Measurements from ENCODE around the gene FRMD3.
A peak's percentile ranks its signal among the peaks of the same experiment; 100 is the strongest.

Gene FRMD3

DNA sequence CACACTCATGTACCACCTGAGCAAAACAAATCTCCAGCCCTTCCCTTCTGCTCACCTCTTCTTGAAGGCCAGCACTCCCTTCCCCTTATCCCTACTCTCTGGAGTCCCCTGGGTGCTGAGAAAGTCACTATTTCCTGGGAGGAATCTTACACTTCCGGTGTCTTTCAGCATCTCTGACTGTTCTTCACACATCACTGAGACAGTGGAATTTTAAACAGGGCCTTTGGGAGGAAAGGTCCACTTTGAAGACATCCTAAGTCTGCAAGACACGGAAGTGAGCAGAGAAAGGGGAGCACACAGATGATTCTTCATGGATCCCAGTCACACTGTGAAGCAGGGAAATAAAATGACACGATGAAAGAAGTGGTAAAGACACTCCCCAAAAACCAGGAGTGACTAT is 25.6 kb downstream of the FRMD3 start:
- Mint-ChIP-seq H3K4me1 (peaks cover 5 to 11% of the 10 kb centered on the region in 2 donors), H3K9me3 (no peaks in the 10 kb centered on the region), H3K27ac (no peak overlapping the region), H3K36me3 (peaks cover 0 to 3% of the 10 kb centered on the region in 2 donors), H3K27me3 (peaks cover 8 to 21% of the 10 kb centered on the region in 2 donors), H3K4me3 (no peak overlapping the region)
- DNase-seq (no peak), ATAC-seq (replicated peaks) (no peak)

DNA sequence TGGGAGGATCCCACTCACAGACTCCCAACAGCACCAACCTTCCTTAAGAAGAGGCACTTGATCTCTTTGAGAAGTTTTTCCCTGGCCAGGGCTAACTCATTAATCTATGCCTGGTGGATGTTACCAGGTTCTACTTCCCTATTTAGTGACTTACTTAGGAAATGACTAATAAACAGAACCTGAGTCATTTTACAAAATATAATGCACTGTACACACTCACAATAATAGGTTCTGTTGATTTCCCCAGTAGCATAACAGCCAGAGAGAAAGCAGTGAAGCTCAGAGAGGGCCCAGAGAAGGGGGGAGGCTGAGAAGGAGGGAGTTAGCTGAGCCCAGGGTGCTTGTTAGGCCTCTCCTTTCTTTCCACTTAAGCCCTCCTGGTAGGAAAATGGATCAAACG is 27.1 kb downstream of the FRMD3 start:
- no peak overlapping the region for H3K4me3 Mint-ChIP-seq
- H3K9me3 Mint-ChIP-seq, result no peaks in the 10 kb centered on the region
- DNase-seq (peak; percentile 23), ATAC-seq (replicated peaks) (peak; percentile 99 to 100)
- H3K27ac Mint-ChIP-seq, result no peak overlapping the region
- peaks cover 8 to 14% of the 10 kb centered on the region in 2 donors for H3K27me3 Mint-ChIP-seq
- peaks cover 3 to 8% of the 10 kb centered on the region in 2 donors for H3K4me1 Mint-ChIP-seq
- peaks cover 0 to 3% of the 10 kb centered on the region in 2 donors for H3K36me3 Mint-ChIP-seq

GRCh38 chr9:83509402-83509801 is 28.8 kb downstream of the FRMD3 start:
- ATAC-seq (replicated peaks), result no peak
- peaks cover 0 to 3% of the 10 kb centered on the region in 2 donors for H3K36me3 Mint-ChIP-seq
- H3K9me3 Mint-ChIP-seq, result no peaks in the 10 kb centered on the region
- peaks cover 3 to 8% of the 10 kb centered on the region in 2 donors for H3K4me1 Mint-ChIP-seq
- H3K27me3 Mint-ChIP-seq, result no peaks in the 10 kb centered on the region
- H3K27ac Mint-ChIP-seq, result no peak overlapping the region
- no peak for DNase-seq
- no peak overlapping the region for H3K4me3 Mint-ChIP-seq

- DNase-seq (no peak), ATAC-seq (replicated peaks) (no peak)
- Mint-ChIP-seq H3K4me1 (peaks cover 3 to 8% of the 10 kb centered on the region in 2 donors), H3K27ac (no peak overlapping the region), H3K4me3 (no peak overlapping the region), H3K9me3 (no peaks in the 10 kb centered on the region), H3K27me3 (no peaks in the 10 kb centered on the region), H3K36me3 (peaks cover 0 to 3% of the 10 kb centered on the region in 2 donors)
Measured at GRCh38 chr9:83508067-83508466, 30.1 kb downstream of the FRMD3 start.

DNA sequence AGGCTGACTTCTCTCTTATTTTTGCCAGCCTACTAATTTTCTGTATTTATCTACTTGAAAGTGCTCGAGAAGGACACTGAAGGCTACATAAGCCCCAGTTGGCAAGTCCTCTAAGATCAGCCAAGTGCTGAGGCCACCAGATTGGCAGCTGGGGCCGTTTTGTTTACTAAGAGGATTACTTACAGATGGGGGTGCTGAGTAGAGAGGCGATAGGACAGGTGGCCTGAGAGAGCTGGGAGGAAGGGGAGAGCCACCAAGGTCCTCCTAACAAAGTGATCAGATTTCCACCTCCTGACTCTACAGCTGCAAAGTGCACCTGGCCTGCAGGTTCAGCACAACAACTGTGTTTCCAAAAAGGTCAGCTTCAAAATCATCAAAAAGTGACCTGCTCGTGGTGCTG is 32.9 kb downstream of the FRMD3 start:
- no peaks in the 10 kb centered on the region for H3K27me3 Mint-ChIP-seq
- H3K36me3 Mint-ChIP-seq, result no peaks in the 10 kb centered on the region
- H3K27ac Mint-ChIP-seq, result no peak overlapping the region
- H3K9me3 Mint-ChIP-seq, result no peaks in the 10 kb centered on the region
- ATAC-seq (replicated peaks) (no peak), DNase-seq (no peak)
- no peak overlapping the region for H3K4me3 Mint-ChIP-seq
- no peaks in the 10 kb centered on the region for H3K4me1 Mint-ChIP-seq

DNA sequence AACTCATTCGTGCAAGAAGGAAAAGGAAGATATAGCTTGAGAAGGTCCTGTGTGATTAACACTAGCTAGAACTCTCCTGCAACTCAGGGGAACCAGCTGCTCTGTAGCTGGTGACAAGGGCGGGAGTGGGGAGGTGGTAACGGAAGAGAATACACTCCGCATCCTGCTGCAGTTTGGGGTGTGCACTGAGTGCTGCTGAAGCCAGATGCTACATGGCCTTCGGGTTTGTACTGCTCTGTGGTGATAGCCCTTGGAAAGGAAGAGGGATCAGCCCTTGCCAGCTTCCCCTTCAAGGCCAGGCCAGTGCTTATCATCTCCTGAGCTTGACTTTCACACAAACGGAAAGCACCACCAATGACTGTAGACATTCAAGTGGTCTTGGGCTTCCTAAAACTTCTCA is 34.3 kb downstream of the FRMD3 start:
- Mint-ChIP-seq H3K9me3 (no peaks in the 10 kb centered on the region), H3K36me3 (no peaks in the 10 kb centered on the region), H3K27me3 (no peaks in the 10 kb centered on the region), H3K4me3 (no peak overlapping the region), H3K4me1 (no peaks in the 10 kb centered on the region), H3K27ac (no peak overlapping the region)
- DNase-seq, result no peak
- no peak for ATAC-seq (replicated peaks)

DNA sequence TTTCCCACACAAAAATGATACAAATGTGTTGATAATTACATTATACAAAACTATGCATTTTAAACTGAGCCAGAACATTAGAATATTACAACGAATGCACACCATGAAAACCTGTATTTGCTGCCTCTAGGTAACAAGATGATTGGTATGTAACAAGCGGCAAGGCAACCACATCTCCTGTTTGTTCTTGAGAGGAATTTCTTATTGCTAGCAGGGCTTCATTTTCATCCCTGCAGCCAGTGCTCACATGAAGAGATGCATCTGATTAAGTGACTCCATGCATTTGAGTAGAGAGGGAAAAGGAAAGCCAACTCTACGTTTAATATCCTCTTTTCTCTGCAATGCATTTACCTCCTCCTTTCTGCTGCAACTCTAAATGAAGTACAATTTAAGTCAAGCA is 36.6 kb downstream of the FRMD3 start:
- H3K9me3 Mint-ChIP-seq, result no peaks in the 10 kb centered on the region
- no peak for DNase-seq
- no peak for ATAC-seq (replicated peaks)
- no peaks in the 10 kb centered on the region for H3K36me3 Mint-ChIP-seq
- no peaks in the 10 kb centered on the region for H3K27me3 Mint-ChIP-seq
- H3K4me3 Mint-ChIP-seq, result no peak overlapping the region
- H3K4me1 Mint-ChIP-seq, result no peaks in the 10 kb centered on the region
- no peak overlapping the region for H3K27ac Mint-ChIP-seq

GRCh38 chr9:83497441-83497840 is 40.8 kb downstream of the FRMD3 start:
- Mint-ChIP-seq H3K4me1 (no peaks in the 10 kb centered on the region), H3K4me3 (no peak overlapping the region), H3K27me3 (peaks cover 0 to 11% of the 10 kb centered on the region in 2 donors), H3K36me3 (peaks cover 0 to 7% of the 10 kb centered on the region in 2 donors), H3K27ac (no peak overlapping the region), H3K9me3 (no peaks in the 10 kb centered on the region)
- no peak for ATAC-seq (replicated peaks)
- DNase-seq, result no peak

- H3K9me3 Mint-ChIP-seq, result peaks cover 0 to 2% of the 10 kb centered on the region in 2 donors
- ATAC-seq (replicated peaks), result no peak
- peaks cover 0 to 11% of the 10 kb centered on the region in 2 donors for H3K27me3 Mint-ChIP-seq
- DNase-seq, result no peak
- H3K4me3 Mint-ChIP-seq, result no peak overlapping the region
- H3K27ac Mint-ChIP-seq, result no peak overlapping the region
- H3K36me3 Mint-ChIP-seq, result peaks cover 0 to 10% of the 10 kb centered on the region in 2 donors
- no peaks in the 10 kb centered on the region for H3K4me1 Mint-ChIP-seq
Measured at GRCh38 chr9:83491995-83492394, 46.2 kb downstream of the FRMD3 start.

- no peak for DNase-seq
- H3K36me3 Mint-ChIP-seq, result peaks cover 0 to 10% of the 10 kb centered on the region in 2 donors
Measured at GRCh38 chr9:83491413-83491812, 46.8 kb downstream of the FRMD3 start.

DNA sequence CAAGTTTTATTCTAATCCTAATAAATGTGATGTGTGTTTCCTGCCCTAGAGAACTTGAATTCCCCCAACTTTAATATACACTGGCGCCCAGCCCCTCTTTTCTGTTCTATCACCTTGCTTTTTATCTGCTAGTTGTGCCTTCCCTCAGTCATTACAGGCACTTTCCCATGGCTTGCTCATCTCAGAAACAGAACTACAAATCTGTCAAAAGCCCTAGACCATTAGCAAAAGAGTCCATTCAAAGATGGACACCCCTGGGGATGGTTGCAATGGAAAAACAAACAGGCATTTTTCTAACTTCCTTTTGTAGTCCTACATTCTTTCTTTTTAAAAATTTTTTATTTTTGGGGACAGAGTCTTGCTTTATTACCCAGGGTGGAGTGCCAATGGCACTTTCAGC is 48.2 kb downstream of the FRMD3 start:
- Mint-ChIP-seq H3K27me3 (peaks cover 0 to 11% of the 10 kb centered on the region in 2 donors), H3K9me3 (peaks cover 0 to 2% of the 10 kb centered on the region in 2 donors), H3K36me3 (peaks cover 0 to 10% of the 10 kb centered on the region in 2 donors), H3K4me1 (no peaks in the 10 kb centered on the region), H3K4me3 (no peak overlapping the region), H3K27ac (no peak overlapping the region)
- no peak for ATAC-seq (replicated peaks)
- DNase-seq, result no peak

More at GRCh38 chr9:83491413-83491812, 46.8 kb downstream of the FRMD3 start:
- Mint-ChIP-seq H3K4me3 (no peak overlapping the region), H3K4me1 (no peaks in the 10 kb centered on the region), H3K27me3 (peaks cover 0 to 11% of the 10 kb centered on the region in 2 donors), H3K27ac (no peak overlapping the region), H3K9me3 (peaks cover 0 to 2% of the 10 kb centered on the region in 2 donors)
- ATAC-seq (replicated peaks), result no peak

GRCh38 chr9:83484990-83485389 is 53.2 kb downstream of the FRMD3 start:
- Mint-ChIP-seq H3K4me1 (peaks cover 0 to 5% of the 10 kb centered on the region in 2 donors), H3K27me3 (peaks cover 0 to 5% of the 10 kb centered on the region in 2 donors), H3K9me3 (peaks cover 0 to 2% of the 10 kb centered on the region in 2 donors), H3K36me3 (peaks cover 0 to 3% of the 10 kb centered on the region in 2 donors), H3K27ac (no peak overlapping the region), H3K4me3 (no peak overlapping the region)
- ATAC-seq (replicated peaks) (no peak), DNase-seq (no peak)

GRCh38 chr9:83483223-83483622 is 55.0 kb downstream of the FRMD3 start:
- H3K4me3 Mint-ChIP-seq, result no peak overlapping the region
- H3K36me3 Mint-ChIP-seq, result peaks cover 5 to 7% of the 10 kb centered on the region in 2 donors
- DNase-seq (no peak), ATAC-seq (replicated peaks) (no peak)
- peaks cover 0 to 5% of the 10 kb centered on the region in 2 donors for H3K27me3 Mint-ChIP-seq
- H3K4me1 Mint-ChIP-seq, result peaks cover 0 to 5% of the 10 kb centered on the region in 2 donors
- peaks cover 6 to 7% of the 10 kb centered on the region in 2 donors for H3K9me3 Mint-ChIP-seq
- H3K27ac Mint-ChIP-seq, result no peak overlapping the region

DNA sequence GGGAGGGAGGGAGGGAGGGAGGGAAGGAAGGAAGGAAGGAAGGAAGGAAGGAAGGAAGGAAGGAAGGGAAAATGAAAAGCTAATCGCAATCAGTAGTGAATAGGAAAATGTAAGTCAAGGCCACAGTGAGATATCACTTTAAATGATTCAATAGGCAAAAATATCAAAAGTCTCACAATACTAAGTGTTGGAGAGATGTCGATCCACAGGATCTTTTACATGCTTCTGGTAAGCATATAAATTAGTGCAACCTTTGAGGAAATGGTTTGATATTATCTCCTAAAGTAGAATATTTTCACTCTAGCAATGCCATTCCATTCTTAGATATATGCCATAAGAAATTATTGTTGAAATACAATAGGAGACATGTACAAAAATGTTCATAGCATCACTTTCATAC is 58.4 kb downstream of the FRMD3 start:
- H3K9me3 Mint-ChIP-seq, result peaks cover 8 to 12% of the 10 kb centered on the region in 2 donors

DNA sequence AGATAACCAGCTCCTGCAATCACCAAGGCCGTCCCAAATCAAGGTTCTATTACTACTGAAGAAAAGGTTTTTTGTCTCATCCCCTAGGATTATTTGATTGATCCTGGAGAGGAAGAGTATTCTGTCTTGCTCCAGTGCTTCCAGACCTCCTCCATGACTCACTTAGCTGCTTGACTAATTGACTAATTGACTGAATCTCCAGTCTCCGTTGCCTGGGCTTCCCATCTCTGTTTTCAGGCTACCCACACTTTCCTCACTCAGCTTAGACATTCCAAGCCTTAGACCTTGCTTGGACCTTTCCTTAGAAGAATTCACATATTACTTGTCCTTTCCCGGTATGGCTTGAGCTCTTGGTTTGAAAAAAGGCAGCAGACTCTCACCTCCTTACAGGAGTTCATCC is 60.6 kb downstream of the FRMD3 start:
- H3K27me3 Mint-ChIP-seq, result peaks cover 0 to 3% of the 10 kb centered on the region in 2 donors
- ATAC-seq (replicated peaks) (no peak), DNase-seq (no peak)
- peaks cover 9 to 11% of the 10 kb centered on the region in 2 donors for H3K4me1 Mint-ChIP-seq
- no peak overlapping the region for H3K27ac Mint-ChIP-seq
- peaks cover 8 to 12% of the 10 kb centered on the region in 2 donors for H3K9me3 Mint-ChIP-seq
- peaks cover 5 to 7% of the 10 kb centered on the region in 2 donors for H3K36me3 Mint-ChIP-seq
- no peak overlapping the region for H3K4me3 Mint-ChIP-seq

More for the DNA sequence above, 58.4 kb downstream of the FRMD3 start:
- Mint-ChIP-seq H3K4me1 (peaks cover 0 to 5% of the 10 kb centered on the region in 2 donors), H3K27ac (no peak overlapping the region), H3K27me3 (peaks cover 0 to 5% of the 10 kb centered on the region in 2 donors), H3K4me3 (no peak overlapping the region), H3K36me3 (peaks cover 5 to 7% of the 10 kb centered on the region in 2 donors)
- no peak for ATAC-seq (replicated peaks)
- no peak for DNase-seq

Data from stimulated activated naive B cell treated with anti-CD40 and anti-IgM and Interleukin-4, amounts not matched to agents 10 μg/mL and 1 μg/mL and 100 μg/mL, for 72 hours (primary cell).